Parathyroid adenoma (tissue), 2 donors: ENCODE measurements around the gene HECW1.

Source experiments
- H2AFZ ChIP-seq: fragments of 300-600 bp; sonication (generic); one replicate; pipeline ENCODE4 v1.7.0; 2017; ENCODE audit warnings: antibody characterized with exemption, mild to moderate bottlenecking
- H3K27ac ChIP-seq: fragments of 300-600 bp; sonication (generic); one replicate; pipeline ENCODE4 v1.7.0; 2017
- H3K27me3 ChIP-seq: fragments of 300-600 bp; sonication (generic); one replicate; pipeline ENCODE4 v1.7.0; 2017; ENCODE audit warnings: low read length; ENCODE audit not compliant: control insufficient read depth, insufficient read depth
- H3K36me3 ChIP-seq: fragments of 300-600 bp; sonication (generic); one replicate; pipeline ENCODE4 v1.7.0; 2017; ENCODE audit warnings: low read length; ENCODE audit not compliant: control insufficient read depth, insufficient read depth
- H3K4me1 ChIP-seq: fragments of 300-600 bp; sonication (generic); one replicate; pipeline ENCODE4 v1.7.0; 2017; ENCODE audit warnings: control low read depth
- H3K4me2 ChIP-seq: fragments of 300-600 bp; sonication (generic); one replicate; pipeline ENCODE4 v1.7.0; 2017; ENCODE audit warnings: low read length
- H3K4me3 ChIP-seq: fragments of 300-600 bp; sonication (generic); one replicate; pipeline ENCODE4 v1.7.0; 2017; ENCODE audit warnings: low read depth, low read length
- H3K79me2 ChIP-seq: fragments of 300-600 bp; sonication (generic); one replicate; pipeline ENCODE4 v1.7.0; 2017; ENCODE audit warnings: control low read depth
- H3K9ac ChIP-seq: fragments of 300-600 bp; sonication (generic); one replicate; pipeline ENCODE4 v1.7.0; 2017; ENCODE audit warnings: mild to moderate bottlenecking
- H3K9me3 ChIP-seq: fragments of 300-600 bp; sonication (generic); one replicate; pipeline ENCODE4 v1.7.0; 2017; ENCODE audit warnings: low read length; ENCODE audit not compliant: control insufficient read depth
- CTCF ChIP-seq: fragments of 300-600 bp; sonication (generic); IDR thresholded peaks from one replicate; pipeline ENCODE4 v1.7.0; 2017; ENCODE audit warnings: antibody characterized with exemption, mild to moderate bottlenecking
- donor health status: primary hyperparathyroidism.

The HECW1 gene

GRCh38 chr7:43139137-43139536 is 26.7 kb downstream of the HECW1 start:
- no peak for TF ChIP-seq CTCF
- Histone ChIP-seq H3K27ac (no peak overlapping the region), H3K4me2 (no peak overlapping the region), H2AFZ (no peak overlapping the region), H3K79me2 (no peaks in the 10 kb centered on the region), H3K9me3 (no peaks in the 10 kb centered on the region), H3K4me3 (no peak overlapping the region), H3K4me1 (peaks cover 6% of the 10 kb centered on the region), H3K36me3 (no peaks in the 10 kb centered on the region), H3K27me3 (no peaks in the 10 kb centered on the region), H3K9ac (no peak overlapping the region)

GRCh38 chr7:43140186-43140585 is 27.7 kb downstream of the HECW1 start:
- H3K27me3 ChIP-seq: no peaks in the 10 kb centered on the region
- no peak overlapping the region for H2AFZ ChIP-seq
- H3K9me3 ChIP-seq: no peaks in the 10 kb centered on the region
- TF ChIP-seq CTCF: no peak
- no peak overlapping the region for H3K27ac ChIP-seq
- H3K79me2 ChIP-seq: no peaks in the 10 kb centered on the region
- H3K4me3 ChIP-seq: no peak overlapping the region
- H3K9ac ChIP-seq: no peak overlapping the region
- H3K4me1 ChIP-seq: peaks cover 6% of the 10 kb centered on the region
- no peaks in the 10 kb centered on the region for H3K36me3 ChIP-seq
- no peak overlapping the region for H3K4me2 ChIP-seq

- Histone ChIP-seq H3K27me3 (no peaks in the 10 kb centered on the region), H3K9ac (no peak overlapping the region), H3K4me1 (peaks cover 5% of the 10 kb centered on the region), H3K27ac (no peak overlapping the region), H3K36me3 (no peaks in the 10 kb centered on the region), H3K9me3 (no peaks in the 10 kb centered on the region), H3K4me2 (no peak overlapping the region), H3K4me3 (no peak overlapping the region), H3K79me2 (no peaks in the 10 kb centered on the region), H2AFZ (no peak overlapping the region)
- TF ChIP-seq CTCF: no peak
Measured at GRCh38 chr7:43141091-43141490, 28.6 kb downstream of the HECW1 start.

- H3K4me1 ChIP-seq: no peaks in the 10 kb centered on the region
- no peak overlapping the region for H3K4me3 ChIP-seq
- no peaks in the 10 kb centered on the region for H3K27me3 ChIP-seq
- no peak overlapping the region for H2AFZ ChIP-seq
- no peak overlapping the region for H3K9ac ChIP-seq
- no peaks in the 10 kb centered on the region for H3K79me2 ChIP-seq
- no peaks in the 10 kb centered on the region for H3K9me3 ChIP-seq
- no peak overlapping the region for H3K4me2 ChIP-seq
- no peaks in the 10 kb centered on the region for H3K36me3 ChIP-seq
- no peak for TF ChIP-seq CTCF
- no peak overlapping the region for H3K27ac ChIP-seq
Measured at GRCh38 chr7:43142703-43143102, 30.3 kb downstream of the HECW1 start.

GRCh38 chr7:43143918-43144589 is 31.6 kb downstream of the HECW1 start:
- Histone ChIP-seq H3K4me1 (no peaks in the 10 kb centered on the region), H2AFZ (no peak overlapping the region), H3K36me3 (no peaks in the 10 kb centered on the region), H3K79me2 (no peaks in the 10 kb centered on the region), H3K27ac (no peak overlapping the region), H3K9me3 (no peaks in the 10 kb centered on the region), H3K4me3 (no peak overlapping the region), H3K27me3 (no peaks in the 10 kb centered on the region), H3K4me2 (no peak overlapping the region), H3K9ac (no peak overlapping the region)
- TF ChIP-seq CTCF: no peak
